HEK293 (cell line): Measurements from ENCODE around the gene NXT1.

Experiments
- CTCF ChIA-PET: fragments of 350-600 bp; formaldehyde crosslinking; extraction: SDS; loops from one replicate; lab custom pipeline; 2021; ENCODE audit warnings: antibody characterized with exemption; lab: Yijun Ruan, JAX
- POLR2A ChIA-PET: fragments of 300-600 bp; formaldehyde crosslinking; extraction: SDS; loops from one replicate; lab custom pipeline; 2020; ENCODE audit warnings: antibody characterized with exemption, inconsistent platforms; lab: Yijun Ruan, JAX
- H3K27ac ChIP-seq: fragments of 200-500 bp; sonication (Bioruptor generic); 2 replicates; pipeline ENCODE4 v1.5.1; 2014; ENCODE audit warnings: low read depth, low read length, control low read depth, inconsistent platforms; ENCODE audit errors: extremely low read depth
- H3K36me3 ChIP-seq, 2 experiments: fragments of 200-500 bp in 1 of 2; sonication (Bioruptor generic) in 1 of 2; 1 replicate in 1 of 2; 2 replicates in 1 of 2; pipeline ENCODE4 v1.5.1; 2014 to 2017; ENCODE audit warnings: inconsistent platforms in 2 of 2, low read length in 2 of 2; ENCODE audit not compliant: control insufficient read depth in 2 of 2, insufficient read depth in 1 of 2
- H3K4me1 ChIP-seq: fragments of 200-500 bp; sonication (Bioruptor generic); 2 replicates; pipeline ENCODE4 v1.5.1; 2014; ENCODE audit warnings: mild to moderate bottlenecking, low read length, inconsistent platforms; ENCODE audit not compliant: control insufficient read depth, insufficient read depth
- H3K4me3 ChIP-seq: 2 replicates; pipeline ENCODE4 v1.5.1; 2011; ENCODE audit warnings: low read depth, mild to moderate bottlenecking, control low read depth, low read length, moderate library complexity
- H3K9me3 ChIP-seq: fragments of 200-500 bp; sonication (Bioruptor generic); 2 replicates; pipeline ENCODE4 v1.5.1; 2014; ENCODE audit warnings: low read depth, low read length, inconsistent platforms; ENCODE audit not compliant: control insufficient read depth, insufficient read depth
- BCL11A ChIP-seq: fragments of 450-650 bp; formaldehyde crosslinking; IDR thresholded peaks from 2 replicates; pipeline ENCODE4 v1.5.1; 2016; ENCODE audit warnings: low read depth, missing biosample characterization, missing genetic modification characterization
- FEZF1 ChIP-seq: fragments of 450-650 bp; formaldehyde crosslinking; IDR thresholded peaks from 2 replicates; pipeline ENCODE4 v1.5.1; 2016; ENCODE audit warnings: missing biosample characterization, missing genetic modification characterization
- HIC1 ChIP-seq: fragments of 450-650 bp; formaldehyde crosslinking; IDR thresholded peaks from 2 replicates; pipeline ENCODE4 v1.5.1; 2016; ENCODE audit warnings: missing biosample characterization, missing genetic modification characterization
- KLF10 ChIP-seq: fragments of 450-650 bp; IDR thresholded peaks from 2 replicates; pipeline ENCODE4 v1.5.1; 2018; ENCODE audit warnings: missing biosample characterization, mild to moderate bottlenecking, missing genetic modification characterization
- KLF8 ChIP-seq: fragments of 450-650 bp; formaldehyde crosslinking; IDR thresholded peaks from 2 replicates; pipeline ENCODE4 v1.5.1; 2016; ENCODE audit warnings: missing biosample characterization, missing genetic modification characterization
- MYNN ChIP-seq: fragments of 450-650 bp; formaldehyde crosslinking; IDR thresholded peaks from 2 replicates; pipeline ENCODE4 v1.5.1; 2016; ENCODE audit warnings: missing biosample characterization, missing genetic modification characterization, borderline replicate concordance
- OVOL3 ChIP-seq: fragments of 450-650 bp; formaldehyde crosslinking; IDR thresholded peaks from 2 replicates; pipeline ENCODE4 v1.5.1; 2016; ENCODE audit warnings: missing biosample characterization, missing genetic modification characterization
- SP2 ChIP-seq: fragments of 450-650 bp; formaldehyde crosslinking; IDR thresholded peaks from 2 replicates; pipeline ENCODE4 v1.5.1; 2016; ENCODE audit warnings: missing biosample characterization, missing genetic modification characterization
- TCF7L2 ChIP-seq: IDR thresholded peaks from 2 replicates; pipeline ENCODE4 v1.6.1; 2011; ENCODE audit warnings: low read depth, mild to moderate bottlenecking, inconsistent platforms, low read length, moderate library complexity, borderline replicate concordance
- TRIM28 ChIP-seq: IDR thresholded peaks from 2 replicates; pipeline ENCODE4 v1.6.1; 2011; ENCODE audit warnings: low read length, control low read depth, borderline replicate concordance
- YY2 ChIP-seq: fragments of 450-650 bp; formaldehyde crosslinking; IDR thresholded peaks from 2 replicates; pipeline ENCODE4 v1.5.1; 2016; ENCODE audit warnings: missing biosample characterization, missing genetic modification characterization
- ZBTB1 ChIP-seq: fragments of 450-650 bp; formaldehyde crosslinking; IDR thresholded peaks from 2 replicates; pipeline ENCODE4 v1.5.1; 2016; ENCODE audit warnings: missing biosample characterization, missing genetic modification characterization
- ZNF114 ChIP-seq: fragments of 450-650 bp; formaldehyde crosslinking; IDR thresholded peaks from 2 replicates; pipeline ENCODE4 v1.5.0; 2017; ENCODE audit warnings: missing biosample characterization, missing genetic modification characterization
- ZNF148 ChIP-seq: fragments of 450-650 bp; formaldehyde crosslinking; IDR thresholded peaks from 2 replicates; pipeline ENCODE4 v1.5.0; 2017; ENCODE audit warnings: missing biosample characterization, missing genetic modification characterization, borderline replicate concordance
- ZNF16 ChIP-seq: fragments of 450-650 bp; formaldehyde crosslinking; IDR thresholded peaks from 2 replicates; pipeline ENCODE4 v1.5.1; 2016; ENCODE audit warnings: low read depth, missing biosample characterization, missing genetic modification characterization
- ZNF174 ChIP-seq: fragments of 450-650 bp; formaldehyde crosslinking; IDR thresholded peaks from 2 replicates; pipeline ENCODE4 v1.5.0; 2017; ENCODE audit warnings: missing biosample characterization, mild to moderate bottlenecking, missing genetic modification characterization
- ZNF175 ChIP-seq: fragments of 450-650 bp; formaldehyde crosslinking; IDR thresholded peaks from 2 replicates; pipeline ENCODE4 v1.5.1; 2016; ENCODE audit warnings: missing biosample characterization, missing genetic modification characterization
- ZNF211 ChIP-seq: fragments of 450-650 bp; formaldehyde crosslinking; IDR thresholded peaks from 2 replicates; pipeline ENCODE4 v1.5.1; 2016; ENCODE audit warnings: low read depth, missing biosample characterization, missing genetic modification characterization
- ZNF248 ChIP-seq: fragments of 450-650 bp; formaldehyde crosslinking; IDR thresholded peaks from 2 replicates; pipeline ENCODE4 v1.5.1; 2017; ENCODE audit warnings: missing biosample characterization, missing genetic modification characterization
- ZNF510 ChIP-seq: fragments of 450-650 bp; formaldehyde crosslinking; IDR thresholded peaks from 2 replicates; pipeline ENCODE4 v1.5.1; 2018; ENCODE audit warnings: mild to moderate bottlenecking, missing genetic modification characterization, missing biosample characterization; ENCODE audit not compliant: insufficient replicate concordance
- ZNF514 ChIP-seq: fragments of 450-650 bp; formaldehyde crosslinking; IDR thresholded peaks from 2 replicates; pipeline ENCODE4 v1.5.1; 2016; ENCODE audit warnings: missing biosample characterization, missing genetic modification characterization
- ZNF558 ChIP-seq: fragments of 450-650 bp; formaldehyde crosslinking; IDR thresholded peaks from 2 replicates; pipeline ENCODE4 v1.5.1; 2016; ENCODE audit warnings: missing biosample characterization, missing genetic modification characterization
- ZNF585B ChIP-seq: fragments of 450-650 bp; formaldehyde crosslinking; IDR thresholded peaks from 2 replicates; pipeline ENCODE4 v1.5.1; 2016; ENCODE audit warnings: missing biosample characterization, missing genetic modification characterization
- ZNF654 ChIP-seq: fragments of 450-650 bp; formaldehyde crosslinking; IDR thresholded peaks from 2 replicates; pipeline ENCODE4 v1.5.1; 2016; ENCODE audit warnings: low read depth, missing biosample characterization, missing genetic modification characterization
- ZNF768 ChIP-seq: fragments of 450-650 bp; formaldehyde crosslinking; IDR thresholded peaks from 2 replicates; pipeline ENCODE4 v1.5.1; 2018; ENCODE audit warnings: missing biosample characterization, mild to moderate bottlenecking, missing genetic modification characterization
- ZSCAN23 ChIP-seq: fragments of 450-650 bp; formaldehyde crosslinking; IDR thresholded peaks from 2 replicates; pipeline ENCODE4 v1.5.1; 2016; ENCODE audit warnings: missing biosample characterization, missing genetic modification characterization

NXT1 gene

DNA sequence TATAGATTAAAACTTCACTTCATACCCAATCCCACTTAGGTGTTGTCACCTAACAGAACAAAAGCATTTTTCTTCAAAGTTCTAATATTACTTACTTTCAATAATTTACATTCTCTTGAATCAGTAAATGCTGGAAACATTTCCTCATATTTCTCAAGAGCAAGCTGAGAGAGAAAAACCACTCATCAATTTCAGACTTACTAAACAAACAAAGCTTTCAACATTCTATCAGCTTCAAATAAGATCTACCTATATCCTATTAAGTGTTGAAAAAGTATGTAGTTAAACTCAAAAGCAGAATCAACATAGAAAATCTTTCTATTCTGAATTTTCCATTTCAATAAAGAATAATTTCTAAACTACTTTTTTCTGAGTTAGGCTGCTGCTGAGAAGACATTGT lies 29.2 kb downstream of the NXT1 start:
- no peak overlapping the region for H3K4me3 ChIP-seq
- H3K27ac ChIP-seq: no peak overlapping the region
- no peaks in the 10 kb centered on the region for H3K4me1 ChIP-seq
- POLR2A ChIA-PET: no interaction called here
- H3K9me3 ChIP-seq: no peaks in the 10 kb centered on the region; the same call in 1 of the 2 replicates
- CTCF ChIA-PET: no interaction called here
- no peak for TF ChIP-seq KLF10 (tag by site-specific recombination)
- TF ChIP-seq OVOL3 (tag by site-specific recombination): no peak
- no peak for TF ChIP-seq TCF7L2
- no peak for TF ChIP-seq FEZF1 (tag by site-specific recombination)
- TF ChIP-seq MYNN (tag by site-specific recombination): no peak
- TF ChIP-seq ZNF585B (tag by site-specific recombination): no peak
- no peak for TF ChIP-seq BCL11A (tag by site-specific recombination)
- TF ChIP-seq HIC1 (tag by site-specific recombination): no peak
- TF ChIP-seq SP2 (tag by site-specific recombination): no peak
- TF ChIP-seq ZNF148 (tag by site-specific recombination): no peak
- TF ChIP-seq ZNF114: no peak
- TF ChIP-seq TRIM28: no peak
- TF ChIP-seq ZNF211 (tag by site-specific recombination): no peak
- TF ChIP-seq ZNF248 (tag by site-specific recombination): no peak
- no peak for TF ChIP-seq ZNF16
- no peak for TF ChIP-seq ZNF510 (tag by site-specific recombination)
- no peak for TF ChIP-seq ZBTB1 (tag by site-specific recombination)
- TF ChIP-seq ZNF768 (tag by site-specific recombination): no peak
- no peak for TF ChIP-seq ZNF558
- TF ChIP-seq ZSCAN23 (tag by site-specific recombination): no peak
- peaks cover 36 to 77% of the 10 kb centered on the region in 2 experiments for H3K36me3 ChIP-seq

- Histone ChIP-seq H3K27ac (no peak overlapping the region), H3K36me3 (peaks cover 26 to 67% of the 10 kb centered on the region in 2 experiments), H3K9me3 (no peaks in the 10 kb centered on the region), H3K4me3 (no peak overlapping the region), H3K4me1 (no peaks in the 10 kb centered on the region)
- TF ChIP-seq ZNF654 (tag by site-specific recombination) (no peak), ZNF175 (no peak), ZNF174 (tag by site-specific recombination) (no peak), YY2 (no peak), ZNF514 (no peak), KLF8 (tag by site-specific recombination) (no peak)
- CTCF ChIA-PET: interaction anchor here (0.6 kb wide), 1 partner anchor 29 kb away, joined by 3 read pairs; no protein-coding TSS in a partner anchor
- POLR2A ChIA-PET: no interaction called here
These were observed 31.3 kb downstream of the NXT1 start for GRCh38 chr20:23381876-23382275.
